ENCODE results near the gene MTR. TPM values are rescaled to one million over a fixed set of nuclear protein-coding genes. Genes with fewer than 3 reads are reported as not detected.

The MTR gene
- 10 to 100 TPM; 19.0 to 78.1 (median 47.5) TPM for total RNA-seq

GRCh38 chr1:236795035-236795756 lies at the start of gene MTR:
Gene MTR, plus strand, starts transcription at chr1:236795292. Its CDS starts 412 bp downstream, at chr1:236795704.
- TF ChIP-seq CTCF (IDR thresholded peaks at IDR 0.05) (no peak), POLR2A (IDR thresholded peaks at IDR 0.05) (peak; percentile 76 to 80)
- Histone ChIP-seq H3K4me1 (no peaks in the 10 kb centered on the region), H3K9me3 (no peaks in the 10 kb centered on the region), H3K27ac (peak within 1 kb of the TSS; percentile 85 to 86), H3K4me3 (peak within 1 kb of the TSS; percentile 77 to 91), H3K36me3 (no peaks in the 10 kb centered on the region), H3K27me3 (no peaks in the 10 kb centered on the region)
- DNase-seq, result peak; percentile 98
- intact Hi-C loops (cut with DNase I; ENCODE audit: low total_unique reads), result no loop called here

GRCh38 chr1:236746785-236747184 lies 48.3 kb upstream of the MTR start:
- intact Hi-C loops (cut with DNase I; ENCODE audit: low total_unique reads), result no loop called here
- H3K36me3 ChIP-seq, result no peaks in the 10 kb centered on the region
- H3K4me3 ChIP-seq, result no peak overlapping the region
- no peak overlapping the region for H3K27ac ChIP-seq
- TF ChIP-seq CTCF (IDR thresholded peaks at IDR 0.05) (no peak), POLR2A (IDR thresholded peaks at IDR 0.05) (no peak)
- no peaks in the 10 kb centered on the region for H3K27me3 ChIP-seq
- DNase-seq, result no peak
- no peaks in the 10 kb centered on the region for H3K9me3 ChIP-seq
- H3K4me1 ChIP-seq, result no peaks in the 10 kb centered on the region

- H3K9me3 ChIP-seq, result no peaks in the 10 kb centered on the region
- no peak for TF ChIP-seq POLR2A (IDR thresholded peaks at IDR 0.05)
- no peak for TF ChIP-seq CTCF (IDR thresholded peaks at IDR 0.05)
- DNase-seq, result no peak
- H3K27ac ChIP-seq, result no peak overlapping the region
- no peaks in the 10 kb centered on the region for H3K4me1 ChIP-seq
- intact Hi-C loops (cut with DNase I; ENCODE audit: low total_unique reads), result no loop called here
- no peaks in the 10 kb centered on the region for H3K36me3 ChIP-seq
- H3K4me3 ChIP-seq, result no peak overlapping the region
- H3K27me3 ChIP-seq, result no peaks in the 10 kb centered on the region
Measured at GRCh38 chr1:236747311-236747985, 47.6 kb upstream of the MTR start.

- no peak for DNase-seq
- intact Hi-C loops (cut with DNase I; ENCODE audit: low total_unique reads), result no loop called here
- Histone ChIP-seq H3K9me3 (no peaks in the 10 kb centered on the region), H3K4me3 (no peak overlapping the region), H3K36me3 (no peaks in the 10 kb centered on the region), H3K27me3 (no peaks in the 10 kb centered on the region), H3K4me1 (no peaks in the 10 kb centered on the region), H3K27ac (no peak overlapping the region)
- TF ChIP-seq POLR2A (IDR thresholded peaks at IDR 0.05), result no peak
- no peak for TF ChIP-seq CTCF (IDR thresholded peaks at IDR 0.05)
Measured at GRCh38 chr1:236748268-236748870, 46.7 kb upstream of the MTR start.

GRCh38 chr1:236750928-236751327 lies 44.2 kb upstream of the MTR start:
- Histone ChIP-seq H3K36me3 (no peaks in the 10 kb centered on the region), H3K27ac (no peak overlapping the region), H3K27me3 (no peaks in the 10 kb centered on the region), H3K4me3 (no peak overlapping the region), H3K4me1 (no peaks in the 10 kb centered on the region), H3K9me3 (no peaks in the 10 kb centered on the region)
- TF ChIP-seq CTCF (IDR thresholded peaks at IDR 0.05) (no peak), POLR2A (IDR thresholded peaks at IDR 0.05) (no peak)
- intact Hi-C loops (cut with DNase I; ENCODE audit: low total_unique reads), result no loop called here
- DNase-seq, result no peak
